T-cell (primary cell): ENCODE data around the gene DNAJA1. TPM values are rescaled to one million over a fixed set of nuclear protein-coding genes. Genes with fewer than 3 reads are reported as not detected.

Experiments
- ATAC-seq, 4 experiments: fragments of 200-7000 bp in 3 of 4; fragments of 150-1000 bp in 1 of 4; cut with Tn5 transposase; replicated peaks in 1 of 4; 1 replicate in 3 of 4; 2 replicates in 1 of 4; pipeline ENCODE4 v1.10.0; 2021; ENCODE audit warnings: moderate library complexity in 3 of 4, mild to moderate bottlenecking in 2 of 4, moderate number of reproducible peaks in 1 of 4
- CTCF ChIA-PET, 2 donors: fragments of 300-600 bp; sonication (Branson Sonifier 250); formaldehyde crosslinking; loops; one replicate each; lab custom pipeline; 2022; ENCODE audit warnings: antibody characterized with exemption in 2 of 2; lab: Charles Lee
- POLR2A ChIA-PET, 2 donors: fragments of 300-600 bp; sonication (Branson Sonifier 250); formaldehyde crosslinking; loops; one replicate each; lab custom pipeline; 2022; ENCODE audit warnings: antibody characterized with exemption in 2 of 2; lab: Charles Lee
- DNase-seq, 35 experiments: peaks; one replicate each; pipeline versions ENCODE4 v3.0.0 to v3.0.0-alpha.2; 2013 to 2023
- H3K27ac ChIP-seq: one replicate; pipeline ENCODE4 v1.5.1; 2013; ENCODE audit warnings: low read length
- H3K27me3 ChIP-seq, 2 experiments: replicated peaks in 1 of 2; 1 replicate in 1 of 2; 2 replicates in 1 of 2; pipeline versions ENCODE4 v1.6.1 to v1.7.0; 2013; ENCODE audit warnings: low read length in 1 of 2, mixed read lengths in 1 of 2; ENCODE audit not compliant: control insufficient read depth in 2 of 2, insufficient read depth in 2 of 2; ENCODE audit errors: extremely low read depth in 1 of 2
- H3K36me3 ChIP-seq, 2 donors: 1 replicate in 1 of 2; 2 replicates in 1 of 2; pipeline versions ENCODE4 v1.6.1 to v1.7.0; 2013; ENCODE audit warnings: low read length in 1 of 2; ENCODE audit not compliant: control insufficient read depth in 2 of 2, insufficient read depth in 1 of 2; ENCODE audit errors: extremely low read depth in 1 of 2
- H3K4me1 ChIP-seq, 2 experiments: 1 replicate in 1 of 2; 2 replicates in 1 of 2; pipeline versions ENCODE4 v1.6.1 to v1.7.0; 2013; ENCODE audit warnings: low read length in 2 of 2, mixed read lengths in 1 of 2; ENCODE audit not compliant: insufficient read depth in 2 of 2, control insufficient read depth in 1 of 2; ENCODE audit errors: extremely low read depth in 1 of 2
- H3K4me3 ChIP-seq, 2 donors: 1 replicate in 1 of 2; 2 replicates in 1 of 2; pipeline versions ENCODE4 v1.5.1 to v1.7.0; 2013; ENCODE audit warnings: mild to moderate bottlenecking in 2 of 2, low read length in 1 of 2, moderate library complexity in 1 of 2; ENCODE audit not compliant: control insufficient read depth in 1 of 2; ENCODE audit errors: extremely low read depth in 1 of 2
- H3K9me3 ChIP-seq: 2 replicates; pipeline ENCODE4 v1.7.0; 2013
- H3K27ac Mint-ChIP-seq, 2 donors: one replicate each; pipeline ENCODE4 v1.8.0; 2020 to 2021; ENCODE audit warnings: mild to moderate bottlenecking in 2 of 2, mixed read lengths in 2 of 2
- H3K27me3 Mint-ChIP-seq, 2 donors: one replicate each; pipeline ENCODE4 v1.8.0; 2021 to 2022; ENCODE audit warnings: mixed read lengths in 2 of 2
- H3K36me3 Mint-ChIP-seq: one replicate; pipeline ENCODE4 v1.8.0; 2021; ENCODE audit warnings: mixed read lengths
- H3K4me1 Mint-ChIP-seq, 3 donors: one replicate each; pipeline ENCODE4 v1.8.0; 2020 to 2022; ENCODE audit warnings: mixed read lengths in 3 of 3, mild to moderate bottlenecking in 1 of 3
- H3K4me3 Mint-ChIP-seq, 3 donors: one replicate each; pipeline ENCODE4 v1.8.0; 2020 to 2022; ENCODE audit warnings: mild to moderate bottlenecking in 3 of 3, mixed read lengths in 3 of 3, moderate library complexity in 3 of 3
- H3K9me3 Mint-ChIP-seq, 3 donors: one replicate each; pipeline ENCODE4 v1.8.0; 2020 to 2022; ENCODE audit warnings: mixed read lengths in 3 of 3
- WGBS: methylation state at CpG from one replicate; pipeline ENCODE4 v1.1.5; 2013; ENCODE audit warnings: missing lambda C conversion rate; ENCODE audit not compliant: insufficient coverage; 5-methylcytosine and 5-hydroxymethylcytosine counted together
- total RNA-seq, 35 experiments: library from RNA in 6 of 35; stranded (reverse) in 6 of 35; fragments of 120-200 nt in 1 of 35; gene quantifications; one replicate each; pipeline versions ENCODE4 v1.2.1 to v1.2.4 and lab custom pipeline; 2013 to 2026

The DNAJA1 gene
- total RNA-seq, 5 donors from 2014 or later (not counting 1 experiment from before 2014, with no cell fraction given): 66.5 to 170 (median 69.9) TPM

- Mint-ChIP-seq H3K27me3 (no peaks in the 10 kb centered on the region), H3K9me3 (no peaks in the 10 kb centered on the region), H3K27ac (peak overlapping the region; percentile 88 to 90), H3K4me3 (peak overlapping the region; percentile 87 to 96 (median 94)), H3K36me3 (peaks cover 19% of the 10 kb centered on the region), H3K4me1 (peaks cover 68 to 77% (median 72%) of the 10 kb centered on the region in 3 donors)
- Histone ChIP-seq H3K4me1 (peaks cover 29 to 34% of the 10 kb centered on the region in 2 experiments), H3K4me3 (peak overlapping the region; percentile 94 to 100), H3K36me3 (peaks cover 0 to 19% of the 10 kb centered on the region in 2 donors), H3K27ac (peak overlapping the region; percentile 100), H3K27me3 (no peaks in the 10 kb centered on the region), H3K9me3 (no peaks in the 10 kb centered on the region)
- no peak for DNase-seq
- no peak for ATAC-seq
- 19% methylated on average over 26 of the region's 33 CpGs for WGBS
- ChIA-PET POLR2A (interaction anchor here (0.5 to 3.1 kb wide), 31 partner anchors 10 to 498 kb away, joined by 3 to 42 read pairs (median 4); partner anchors contain the start of genes APTX (in 2 of the 2), BAG1 (in 1 of the 2), CHMP5 (in 1 of the 2) and NFX1 (in 1 of the 2)), CTCF (interaction anchor here (0.5 to 1.0 kb wide), 4 partner anchors 15 to 135 kb away, joined by 3 read pairs; no protein-coding TSS in a partner anchor)
Observed at GRCh38 chr9:33024126-33024965, 727 bp upstream of the DNAJA1 start.

- Histone ChIP-seq H3K27me3 (no peaks in the 10 kb centered on the region), H3K4me3 (peak overlapping the region; percentile 94 to 100), H3K4me1 (peaks cover 31 to 34% of the 10 kb centered on the region in 2 experiments), H3K27ac (peak overlapping the region; percentile 100), H3K36me3 (peaks cover 0 to 27% of the 10 kb centered on the region in 2 donors), H3K9me3 (no peaks in the 10 kb centered on the region)
- Mint-ChIP-seq H3K27me3 (no peaks in the 10 kb centered on the region), H3K27ac (peak overlapping the region; percentile 88 to 93), H3K4me1 (peaks cover 72 to 82% (median 80%) of the 10 kb centered on the region in 3 donors), H3K4me3 (peak overlapping the region; percentile 87 to 96 (median 94)), H3K9me3 (no peaks in the 10 kb centered on the region), H3K36me3 (peaks cover 25% of the 10 kb centered on the region)
- DNase-seq (peak; percentile 50 to 91 (median 72)), ATAC-seq (peak; percentile 55 to 67 (median 61))
- WGBS: 6% methylated on average over 10 of the region's 36 CpGs
- ChIA-PET CTCF (interaction anchor here in 1 of 2 donors (0.9 to 1.0 kb wide), 2 partner anchors 10 to 27 kb away, joined by 3 to 4 read pairs; no protein-coding TSS in a partner anchor), POLR2A (interaction anchor here (0.6 to 3.1 kb wide), 17 partner anchors 8 to 496 kb away, joined by 3 to 42 read pairs (median 5); partner anchors contain the start of genes APTX (in 2 of the 2) and NFX1 (in 1 of the 2))
Observed at GRCh38 chr9:33025572-33026342, 684 bp downstream of the DNAJA1 start.

- DNase-seq: no peak
- peaks cover 29 to 31% of the 10 kb centered on the region in 2 experiments for H3K4me1 ChIP-seq
- Mint-ChIP-seq H3K27ac (peak overlapping the region; percentile 48 to 74), H3K27me3 (no peaks in the 10 kb centered on the region), H3K4me3 (peak overlapping the region in 2 of 3 donors; percentile 21 to 96), H3K4me1 (peaks cover 64 to 72% (median 71%) of the 10 kb centered on the region in 3 donors), H3K36me3 (peaks cover 50% of the 10 kb centered on the region), H3K9me3 (no peaks in the 10 kb centered on the region)
- no peak for ATAC-seq
- no CpG with 5 or more reads among the region's 4 CpGs for WGBS
- H3K4me3 ChIP-seq: no peak overlapping the region
- no peak overlapping the region for H3K27ac ChIP-seq
- ChIA-PET CTCF (interaction anchor here in 1 of 2 donors (0.7 kb wide), 1 partner anchor 18 kb away, joined by 3 read pairs; no protein-coding TSS in a partner anchor), POLR2A (interaction anchor here (1.0 to 2.0 kb wide), 7 partner anchors 9 to 29 kb away, joined by 3 to 23 read pairs (median 4); no protein-coding TSS in a partner anchor)
- H3K36me3 ChIP-seq: peaks cover 3 to 60% of the 10 kb centered on the region in 2 donors
- no peaks in the 10 kb centered on the region for H3K9me3 ChIP-seq
- no peaks in the 10 kb centered on the region for H3K27me3 ChIP-seq
Observed at GRCh38 chr9:33029231-33029786, 4.2 kb downstream of the DNAJA1 start.

DNA sequence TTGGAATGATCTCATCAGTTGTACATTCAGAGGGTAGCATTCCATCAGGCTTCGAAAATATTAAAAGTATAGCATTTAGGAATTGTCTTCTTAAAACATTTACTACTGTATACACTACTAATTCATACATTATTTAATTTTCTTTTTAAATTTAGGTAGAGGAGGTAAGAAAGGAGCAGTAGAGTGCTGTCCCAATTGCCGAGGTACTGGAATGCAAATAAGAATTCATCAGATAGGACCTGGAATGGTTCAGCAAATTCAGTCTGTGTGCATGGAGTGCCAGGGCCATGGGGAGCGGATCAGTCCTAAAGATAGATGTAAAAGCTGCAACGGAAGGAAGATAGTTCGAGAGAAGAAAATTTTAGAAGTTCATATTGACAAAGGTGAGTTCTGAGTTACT lies 5.2 kb downstream of the DNAJA1 start:
- peaks cover 66 to 71% (median 68%) of the 10 kb centered on the region in 3 donors for H3K4me1 Mint-ChIP-seq
- POLR2A ChIA-PET: interaction anchor here (0.7 to 1.2 kb wide), 6 partner anchors 8 to 37 kb away, joined by 3 to 6 read pairs (median 4); no protein-coding TSS in a partner anchor
- Histone ChIP-seq H3K36me3 (peaks cover 3 to 70% of the 10 kb centered on the region in 2 donors), H3K27ac (no peak overlapping the region), H3K9me3 (no peaks in the 10 kb centered on the region), H3K27me3 (no peaks in the 10 kb centered on the region), H3K4me3 (no peak overlapping the region), H3K4me1 (peaks cover 28% of the 10 kb centered on the region in 2 experiments)
- 81% methylated on average over 2 of the region's 5 CpGs for WGBS
- DNase-seq (no peak), ATAC-seq (no peak)
- H3K27ac Mint-ChIP-seq: no peak overlapping the region
- peaks cover 54% of the 10 kb centered on the region for H3K36me3 Mint-ChIP-seq
- no peaks in the 10 kb centered on the region for H3K27me3 Mint-ChIP-seq
- H3K4me3 Mint-ChIP-seq: no peak overlapping the region
- H3K9me3 Mint-ChIP-seq: no peaks in the 10 kb centered on the region
- CTCF ChIA-PET: no interaction called here

DNA sequence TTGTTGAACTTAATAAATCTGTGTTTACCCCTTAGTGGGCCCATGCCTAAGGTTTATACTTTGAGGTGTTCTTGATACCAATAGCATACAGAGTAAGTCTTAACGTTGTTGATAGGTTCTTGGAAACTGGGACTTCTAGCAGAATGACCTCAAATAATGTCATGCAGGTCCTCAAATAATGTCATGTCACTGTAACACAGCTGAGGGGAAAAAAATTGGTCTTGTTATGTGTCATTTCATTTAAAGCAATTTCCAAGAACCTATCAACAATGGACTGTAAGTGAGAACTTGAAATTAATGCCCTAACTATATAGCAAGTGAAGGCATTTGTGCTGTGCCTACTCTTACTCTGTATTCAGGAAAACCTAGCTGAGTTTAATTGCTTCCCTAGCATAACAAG lies 7.2 kb downstream of the DNAJA1 start:
- no peaks in the 10 kb centered on the region for H3K9me3 ChIP-seq
- ChIA-PET CTCF (no interaction called here), POLR2A (no interaction called here)
- H3K9me3 Mint-ChIP-seq: no peaks in the 10 kb centered on the region
- no peak for DNase-seq
- H3K4me3 Mint-ChIP-seq: no peak overlapping the region
- H3K4me1 ChIP-seq: peaks cover 20 to 21% of the 10 kb centered on the region in 2 experiments
- H3K27me3 ChIP-seq: no peaks in the 10 kb centered on the region
- peaks cover 7 to 87% of the 10 kb centered on the region in 2 donors for H3K36me3 ChIP-seq
- no peak for ATAC-seq
- no CpG with 5 or more reads among the region's 1 CpG for WGBS
- no peak overlapping the region for H3K4me3 ChIP-seq
- peaks cover 49 to 64% (median 54%) of the 10 kb centered on the region in 3 donors for H3K4me1 Mint-ChIP-seq
- no peak overlapping the region for H3K27ac ChIP-seq
- H3K36me3 Mint-ChIP-seq: peaks cover 63% of the 10 kb centered on the region
- H3K27ac Mint-ChIP-seq: no peak overlapping the region
- H3K27me3 Mint-ChIP-seq: no peaks in the 10 kb centered on the region
